COLO829 (cell line): ENCODE measurements around the gene TMED4.

Source experiments
- DNase-seq: peaks from one replicate; pipeline ENCODE4 v3.0.0; 2012; ENCODE audit warnings: low spot score

Gene TMED4

GRCh38 chr7:44581879-44582603, at the start of gene TMED4:
Gene TMED4 (minus strand): TSS chr7:44582231. CDS start chr7:44582206, 25 bp downstream.
- peak; percentile 100 for DNase-seq

GRCh38 chr7:44631458-44632115, 49.6 kb upstream of the TMED4 start:
- no peak for DNase-seq

- DNase-seq, result no peak
These were observed 48.9 kb upstream of the TMED4 start for GRCh38 chr7:44630792-44631457.

- DNase-seq, result no peak
These were observed 47.9 kb upstream of the TMED4 start for GRCh38 chr7:44629829-44630522.

GRCh38 chr7:44626620-44627019, 44.6 kb upstream of the TMED4 start:
- DNase-seq, result no peak

GRCh38 chr7:44625526-44626471, 43.8 kb upstream of the TMED4 start:
- no peak for DNase-seq

- no peak for DNase-seq
These were observed 42.3 kb upstream of the TMED4 start for GRCh38 chr7:44624318-44624717.

- DNase-seq, result no peak
These were observed 40.5 kb upstream of the TMED4 start for GRCh38 chr7:44622342-44623151.

- DNase-seq, result no peak
These were observed 39.7 kb upstream of the TMED4 start for GRCh38 chr7:44621750-44622103.

GRCh38 chr7:44621034-44621749, 39.2 kb upstream of the TMED4 start:
- no peak for DNase-seq

- no peak for DNase-seq
These were observed 36.7 kb upstream of the TMED4 start for GRCh38 chr7:44618753-44619152.

GRCh38 chr7:44618045-44618444, 36.0 kb upstream of the TMED4 start:
- no peak for DNase-seq

- no peak for DNase-seq
These were observed 35.3 kb upstream of the TMED4 start for GRCh38 chr7:44617225-44617890.

GRCh38 chr7:44616545-44616944, 34.5 kb upstream of the TMED4 start:
- no peak for DNase-seq

GRCh38 chr7:44615793-44616192, 33.8 kb upstream of the TMED4 start:
- no peak for DNase-seq

- no peak for DNase-seq
These were observed 33.1 kb upstream of the TMED4 start for GRCh38 chr7:44615149-44615611.

- no peak for DNase-seq
These were observed 27.8 kb upstream of the TMED4 start for GRCh38 chr7:44609829-44610228.

GRCh38 chr7:44608916-44609648, 27.1 kb upstream of the TMED4 start:
- peak; percentile 20 for DNase-seq
